GM10248 (cell line): ENCODE data around the gene CLIC4.

ENCODE experiments used
- CTCF ChIA-PET: fragments of 300-600 bp; sonication (Branson Sonifier 250); formaldehyde crosslinking; extraction: SDS; loops from one replicate; lab custom pipeline; 2021; ENCODE audit warnings: antibody characterized with exemption; lab: Yijun Ruan, JAX
- POLR2A ChIA-PET: fragments of 350-650 bp; sonication (Branson Sonifier 250); formaldehyde crosslinking; extraction: SDS; loops from one replicate; lab custom pipeline; 2020; ENCODE audit warnings: antibody characterized with exemption; lab: Yijun Ruan, JAX
- DNase-seq: peaks from one replicate; pipeline ENCODE4 v3.0.0; 2012; ENCODE audit errors: extremely low spot score
- TF ChIP-seq, protein P1 (sequence below): IDR thresholded peaks from 2 replicates; pipeline ENCODE4 v1.5.1; 2012; ENCODE audit warnings: mild to moderate bottlenecking, low read depth; ENCODE audit errors: extremely low read depth, missing control alignments, control extremely low read depth

CLIC4 gene

DNA sequence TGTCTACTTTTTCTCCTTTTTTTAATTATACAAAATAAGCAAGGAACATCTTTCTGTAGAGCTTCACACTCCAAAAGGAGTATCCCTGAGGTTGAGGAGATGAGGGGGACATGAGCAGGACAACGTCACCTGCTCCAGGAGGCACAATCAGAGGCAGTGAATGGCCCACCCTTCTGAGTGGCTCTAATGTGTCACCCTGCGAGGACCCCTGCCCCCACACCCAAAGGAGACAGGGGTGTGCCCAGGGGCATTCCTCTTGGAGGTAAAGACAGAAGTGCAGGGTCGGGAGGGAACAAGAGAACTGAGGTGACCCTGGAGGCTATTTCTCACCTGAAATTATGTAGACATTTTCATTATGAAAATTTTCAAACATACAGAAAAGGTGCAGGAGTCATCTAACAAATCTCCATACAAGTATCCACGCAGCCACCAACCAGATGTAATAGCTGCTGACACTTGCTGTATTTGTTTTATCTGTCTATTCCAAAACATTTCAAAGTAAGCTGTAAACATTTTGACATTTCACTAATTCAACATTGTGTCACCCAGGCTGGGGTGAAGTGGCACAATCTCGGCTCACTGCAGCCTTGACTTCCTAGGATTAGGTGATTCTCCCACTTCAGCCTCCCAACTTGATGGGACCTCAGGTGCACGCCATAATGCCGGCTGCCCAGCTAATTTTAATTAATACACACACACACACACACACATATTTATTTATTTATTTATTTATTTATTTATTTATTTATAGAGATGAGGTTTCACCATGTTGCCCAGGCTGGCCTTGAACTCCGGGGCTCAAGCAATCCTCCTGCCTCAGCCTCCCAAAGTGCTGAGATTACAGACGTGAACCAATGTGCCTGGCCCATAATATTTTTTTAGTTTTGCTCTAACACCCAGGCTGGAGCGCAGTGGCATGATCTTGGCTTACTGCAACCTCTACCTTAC, 114.1 kb downstream of the CLIC4 start:
- no peak for DNase-seq
- TF ChIP-seq, protein P1, sequence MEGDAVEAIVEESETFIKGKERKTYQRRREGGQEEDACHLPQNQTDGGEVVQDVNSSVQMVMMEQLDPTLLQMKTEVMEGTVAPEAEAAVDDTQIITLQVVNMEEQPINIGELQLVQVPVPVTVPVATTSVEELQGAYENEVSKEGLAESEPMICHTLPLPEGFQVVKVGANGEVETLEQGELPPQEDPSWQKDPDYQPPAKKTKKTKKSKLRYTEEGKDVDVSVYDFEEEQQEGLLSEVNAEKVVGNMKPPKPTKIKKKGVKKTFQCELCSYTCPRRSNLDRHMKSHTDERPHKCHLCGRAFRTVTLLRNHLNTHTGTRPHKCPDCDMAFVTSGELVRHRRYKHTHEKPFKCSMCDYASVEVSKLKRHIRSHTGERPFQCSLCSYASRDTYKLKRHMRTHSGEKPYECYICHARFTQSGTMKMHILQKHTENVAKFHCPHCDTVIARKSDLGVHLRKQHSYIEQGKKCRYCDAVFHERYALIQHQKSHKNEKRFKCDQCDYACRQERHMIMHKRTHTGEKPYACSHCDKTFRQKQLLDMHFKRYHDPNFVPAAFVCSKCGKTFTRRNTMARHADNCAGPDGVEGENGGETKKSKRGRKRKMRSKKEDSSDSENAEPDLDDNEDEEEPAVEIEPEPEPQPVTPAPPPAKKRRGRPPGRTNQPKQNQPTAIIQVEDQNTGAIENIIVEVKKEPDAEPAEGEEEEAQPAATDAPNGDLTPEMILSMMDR = no peak
- ChIA-PET CTCF (interaction anchor here (0.9 to 1.6 kb wide), 3 partner anchors 17 to 289 kb away, joined by 3 read pairs; no protein-coding TSS in a partner anchor), POLR2A (no interaction called here)

DNA sequence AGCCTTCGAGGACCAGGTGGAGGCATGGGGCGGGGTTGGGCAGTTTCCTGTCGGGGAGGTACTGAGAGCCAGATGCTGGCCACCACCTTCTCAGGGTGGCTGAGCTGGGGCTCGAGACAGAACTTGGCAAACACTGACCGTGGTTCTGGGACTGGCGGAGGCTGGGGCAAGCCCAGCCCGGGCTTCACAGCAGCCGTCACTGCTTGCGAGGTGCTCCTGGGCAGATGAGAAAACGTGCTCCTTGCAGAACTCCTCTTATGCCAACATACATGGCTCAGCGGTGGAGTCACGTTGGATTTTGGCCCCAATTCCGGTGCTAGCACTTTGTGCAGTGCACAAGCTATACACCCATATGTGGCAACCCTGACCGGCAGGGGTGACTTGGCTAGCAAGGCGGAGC, 115.6 kb downstream of the CLIC4 start:
- no peak for DNase-seq
- TF ChIP-seq, protein P1 = no peak
- ChIA-PET POLR2A (no interaction called here), CTCF (interaction anchor here (2.0 kb wide), 1 partner anchor 38 kb away, joined by 4 read pairs; no protein-coding TSS in a partner anchor)

DNA sequence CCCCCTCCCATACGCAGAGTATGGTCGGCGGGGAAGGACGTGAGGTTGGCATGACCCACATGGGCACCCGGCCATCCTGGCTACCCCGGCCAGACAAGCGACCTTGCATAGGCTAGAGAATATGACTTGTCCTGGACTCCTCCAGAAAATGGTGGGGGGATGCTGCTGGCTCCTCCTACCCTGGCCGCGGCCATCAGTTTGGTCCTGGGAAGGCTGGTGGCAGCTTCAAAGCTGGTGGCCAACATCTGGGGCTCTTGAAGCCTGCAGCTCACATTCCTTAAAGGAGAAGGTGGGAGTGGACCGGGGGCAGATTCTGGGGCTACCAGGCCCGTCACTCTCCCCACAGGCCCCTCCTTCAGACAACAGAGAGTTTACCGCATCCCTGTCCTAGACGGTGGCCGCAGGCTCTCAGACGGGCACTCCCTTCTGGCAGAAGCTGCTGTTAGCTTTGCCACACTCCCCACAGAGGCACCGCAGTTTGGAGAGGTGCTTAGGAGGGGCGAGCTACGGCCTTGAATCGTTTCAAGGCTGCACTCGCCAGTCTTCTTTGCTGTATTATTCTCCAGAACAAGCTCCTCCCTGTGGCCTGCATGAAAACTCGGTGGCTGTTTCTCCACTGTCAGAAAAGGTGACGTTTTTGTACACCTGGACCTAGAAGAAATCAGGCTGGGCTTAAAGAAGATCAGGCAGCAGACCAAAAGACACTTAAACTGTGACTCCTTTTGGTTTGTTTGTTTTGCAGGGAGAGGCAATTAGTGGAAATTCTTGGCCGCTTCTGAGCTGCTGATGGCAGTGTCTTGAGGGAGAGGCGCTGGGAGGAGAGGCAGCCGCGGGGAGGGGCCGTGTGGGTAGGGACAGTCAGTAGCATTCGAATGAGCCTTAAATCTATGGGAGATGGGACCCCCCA, 116.8 kb downstream of the CLIC4 start:
- CTCF ChIA-PET = interaction anchor here (1.9 to 3.3 kb wide), 3 partner anchors 13 to 36 kb away, joined by 4 to 14 read pairs (median 5); no protein-coding TSS in a partner anchor
- DNase-seq = no peak
- POLR2A ChIA-PET = no interaction called here
- TF ChIP-seq, protein P1 = no peak

DNA sequence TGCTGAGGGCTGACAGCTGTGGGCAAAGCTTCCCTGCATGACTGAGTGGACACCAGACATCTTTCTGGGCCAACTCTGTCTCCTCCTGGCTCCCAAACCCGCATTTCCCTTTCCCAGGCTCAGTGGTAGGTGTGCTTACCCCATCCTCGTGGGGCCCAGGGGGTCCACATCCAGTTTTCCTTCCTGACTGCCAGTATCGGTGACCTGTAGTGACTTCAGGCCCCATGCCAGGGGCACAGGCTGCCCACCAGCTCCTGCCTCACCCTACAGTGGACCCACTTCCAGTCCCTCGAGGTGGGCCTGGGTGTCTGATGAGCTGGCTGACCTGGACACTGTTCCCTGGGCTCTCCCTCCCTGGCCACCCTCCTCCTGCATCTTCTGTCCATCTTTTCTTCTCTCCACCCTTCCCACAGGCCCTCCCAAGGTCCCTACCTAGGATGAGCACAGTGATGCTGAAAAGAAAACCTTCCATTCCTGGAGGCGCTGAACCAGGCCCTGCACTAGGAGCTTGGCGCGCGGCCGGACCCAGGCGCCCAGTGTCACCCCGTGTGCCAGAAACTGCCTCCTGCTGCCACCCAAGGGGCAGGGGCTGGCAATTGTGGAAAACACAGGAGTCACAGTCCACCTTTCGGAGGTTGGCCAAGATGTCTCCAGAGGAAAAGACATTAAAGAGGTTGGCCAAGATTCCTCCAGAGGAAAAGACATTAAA, 117.7 kb downstream of the CLIC4 start:
- no peak for DNase-seq
- TF ChIP-seq, protein P1 = no peak
- ChIA-PET POLR2A (interaction anchor here (0.5 kb wide), 1 partner anchor 14 kb away, joined by 20 read pairs; no protein-coding TSS in a partner anchor), CTCF (interaction anchor here (1.0 to 3.3 kb wide), 4 partner anchors 8 to 35 kb away, joined by 3 to 14 read pairs (median 4); no protein-coding TSS in a partner anchor)

DNA sequence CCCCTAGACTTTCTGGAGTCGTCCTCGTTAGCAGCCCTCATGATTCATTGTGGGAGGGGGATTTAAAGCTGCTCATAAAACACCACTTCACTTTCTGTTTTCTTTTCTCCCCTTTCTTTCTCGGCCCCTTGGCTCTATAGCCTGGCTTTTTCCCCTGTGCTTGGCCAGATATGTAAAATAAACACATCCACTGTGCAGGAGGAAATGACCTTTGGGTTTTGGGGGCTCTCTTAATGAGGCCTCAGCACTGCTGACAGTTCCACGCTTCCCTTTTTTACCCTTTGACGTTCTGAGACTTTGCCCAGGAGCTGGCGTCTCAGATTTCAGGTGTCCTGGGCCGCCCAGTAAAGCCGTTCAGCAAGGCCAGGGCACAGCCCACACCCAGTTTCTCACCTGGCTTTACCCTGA, 119.1 kb downstream of the CLIC4 start:
- ChIA-PET CTCF (interaction anchor here (0.9 to 3.3 kb wide), 3 partner anchors 14 to 34 kb away, joined by 3 to 14 read pairs (median 4); no protein-coding TSS in a partner anchor), POLR2A (no interaction called here)
- peak; percentile 31 for DNase-seq
- TF ChIP-seq, protein P1 = no peak
